Stomach smooth muscle (tissue), 2 donors: ENCODE results near the gene SPECC1.

Experiments used
- H3K27ac ChIP-seq: one replicate; pipeline ENCODE4 v1.7.0; 2013; ENCODE audit warnings: mild to moderate bottlenecking, low read length, inconsistent platforms
- H3K27me3 ChIP-seq, 2 donors: one replicate each; pipeline ENCODE4 v1.7.0; 2013; ENCODE audit warnings: low read length in 2 of 2; ENCODE audit not compliant: insufficient read depth in 2 of 2, control insufficient read depth in 1 of 2
- H3K36me3 ChIP-seq, 2 donors: one replicate each; pipeline ENCODE4 v1.7.0; 2013; ENCODE audit warnings: low read length in 2 of 2; ENCODE audit not compliant: control insufficient read depth in 2 of 2, insufficient read depth in 2 of 2
- H3K4me1 ChIP-seq: one replicate; pipeline ENCODE4 v1.7.0; 2013; ENCODE audit warnings: low read length; ENCODE audit not compliant: control insufficient read depth, insufficient read depth
- H3K4me3 ChIP-seq, 2 donors: one replicate each; pipeline ENCODE4 v1.7.0; 2013; ENCODE audit warnings: low read length in 2 of 2
- H3K9ac ChIP-seq, 2 donors: one replicate each; pipeline ENCODE4 v1.7.0; 2013; ENCODE audit warnings: low read length in 2 of 2, mild to moderate bottlenecking in 1 of 2
- H3K9me3 ChIP-seq, 2 donors: one replicate each; pipeline ENCODE4 v1.7.0; 2013; ENCODE audit warnings: low read length in 2 of 2; ENCODE audit not compliant: control insufficient read depth in 2 of 2
- donor health status: healthy.
- donor health status: Pancreatic carcinoma.

The SPECC1 gene

GRCh38 chr17:20040216-20040615 lies 31.1 kb downstream of the SPECC1 start:
- Histone ChIP-seq H3K36me3 (no peaks in the 10 kb centered on the region), H3K4me1 (no peaks in the 10 kb centered on the region), H3K4me3 (no peak overlapping the region), H3K27me3 (peaks cover 0 to 4% of the 10 kb centered on the region in 2 donors), H3K27ac (no peak overlapping the region), H3K9me3 (no peaks in the 10 kb centered on the region), H3K9ac (no peak overlapping the region)

GRCh38 chr17:20043021-20043420 lies 33.9 kb downstream of the SPECC1 start:
- no peaks in the 10 kb centered on the region for H3K36me3 ChIP-seq
- no peaks in the 10 kb centered on the region for H3K9me3 ChIP-seq
- peaks cover 0 to 4% of the 10 kb centered on the region in 2 donors for H3K27me3 ChIP-seq
- H3K4me1 ChIP-seq = no peaks in the 10 kb centered on the region
- no peak overlapping the region for H3K9ac ChIP-seq
- no peak overlapping the region for H3K27ac ChIP-seq
- H3K4me3 ChIP-seq = no peak overlapping the region

- H3K4me1 ChIP-seq = no peaks in the 10 kb centered on the region
- no peak overlapping the region for H3K27ac ChIP-seq
- peaks cover 0 to 4% of the 10 kb centered on the region in 2 donors for H3K27me3 ChIP-seq
- no peak overlapping the region for H3K9ac ChIP-seq
- no peaks in the 10 kb centered on the region for H3K36me3 ChIP-seq
- H3K4me3 ChIP-seq = no peak overlapping the region
- no peaks in the 10 kb centered on the region for H3K9me3 ChIP-seq
Observed at GRCh38 chr17:20045476-20045875, 36.3 kb downstream of the SPECC1 start.

DNA sequence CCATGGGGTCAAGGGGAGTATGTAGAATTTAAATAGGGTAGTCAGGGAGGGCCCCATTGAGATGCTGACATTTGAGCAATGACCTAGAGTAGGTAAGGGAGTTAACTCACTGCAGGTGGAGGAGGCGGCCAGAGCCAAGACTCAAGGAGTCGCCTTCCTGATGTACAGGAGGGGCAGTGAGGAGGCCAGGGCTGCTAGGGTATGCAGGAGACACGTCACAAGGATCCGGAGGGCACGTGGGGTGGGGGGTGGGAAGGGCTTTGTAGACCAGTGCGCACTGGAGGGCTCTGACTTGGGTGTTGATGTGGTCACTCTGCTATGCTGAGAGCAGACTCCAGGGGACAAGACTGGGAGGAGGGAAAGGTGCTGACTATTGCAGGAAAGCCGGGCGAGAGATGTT lies 37.5 kb downstream of the SPECC1 start:
- H3K9ac ChIP-seq = no peak overlapping the region
- H3K27me3 ChIP-seq = peaks cover 0 to 4% of the 10 kb centered on the region in 2 donors
- H3K4me3 ChIP-seq = no peak overlapping the region
- H3K36me3 ChIP-seq = no peaks in the 10 kb centered on the region
- H3K27ac ChIP-seq = no peak overlapping the region
- no peaks in the 10 kb centered on the region for H3K4me1 ChIP-seq
- H3K9me3 ChIP-seq = no peaks in the 10 kb centered on the region

DNA sequence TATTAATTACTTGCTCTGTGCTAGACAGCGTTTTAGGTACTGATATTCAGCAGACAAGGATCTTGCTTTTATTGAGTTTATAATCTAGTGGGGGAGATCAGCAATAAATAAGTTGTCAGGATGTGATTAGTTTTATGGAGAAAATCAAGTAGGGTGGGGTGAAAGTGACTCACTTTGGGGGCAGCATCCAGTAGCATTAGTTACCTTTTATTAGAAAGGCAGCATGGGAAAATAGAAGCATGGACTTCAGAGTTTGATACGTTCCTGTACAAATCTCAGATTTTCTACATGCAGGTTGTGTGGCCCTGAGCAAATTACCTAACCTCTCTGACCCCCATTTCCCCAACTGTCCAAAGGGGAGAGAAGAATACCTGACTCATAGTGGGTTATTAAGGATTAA lies 42.5 kb downstream of the SPECC1 start:
- no peak overlapping the region for H3K9ac ChIP-seq
- no peaks in the 10 kb centered on the region for H3K27me3 ChIP-seq
- H3K4me3 ChIP-seq = no peak overlapping the region
- no peaks in the 10 kb centered on the region for H3K9me3 ChIP-seq
- no peaks in the 10 kb centered on the region for H3K36me3 ChIP-seq
- no peak overlapping the region for H3K27ac ChIP-seq
- H3K4me1 ChIP-seq = no peaks in the 10 kb centered on the region

- no peak overlapping the region for H3K9ac ChIP-seq
- H3K27me3 ChIP-seq = no peaks in the 10 kb centered on the region
- H3K4me3 ChIP-seq = no peak overlapping the region
- no peak overlapping the region for H3K27ac ChIP-seq
- no peaks in the 10 kb centered on the region for H3K9me3 ChIP-seq
- H3K36me3 ChIP-seq = no peaks in the 10 kb centered on the region
- no peaks in the 10 kb centered on the region for H3K4me1 ChIP-seq
Observed at GRCh38 chr17:20053361-20053964, 44.3 kb downstream of the SPECC1 start.

DNA sequence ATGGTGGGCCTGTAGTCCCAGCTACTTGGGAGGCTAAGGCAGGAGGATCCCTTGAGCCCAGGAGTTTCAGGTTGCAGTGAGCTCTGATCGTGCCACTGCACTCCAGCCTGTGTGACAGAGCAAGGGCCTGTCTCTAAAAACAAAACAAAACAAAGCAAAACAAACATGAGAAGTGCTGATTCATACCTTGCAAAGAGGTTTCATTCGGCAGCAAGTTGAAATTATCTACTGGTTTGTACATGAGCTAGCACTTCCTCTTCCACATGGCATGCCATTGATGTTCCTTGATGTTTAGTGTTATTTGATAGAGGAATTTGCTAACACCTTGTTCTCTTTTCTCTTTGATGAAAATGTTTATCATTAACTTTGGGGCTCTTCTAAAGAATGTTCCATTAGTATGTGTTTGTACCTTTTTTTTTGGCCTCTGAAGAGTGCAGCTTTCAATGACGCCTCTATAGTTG lies 50.6 kb downstream of the SPECC1 start:
- Histone ChIP-seq H3K4me3 (no peak overlapping the region), H3K9ac (no peak overlapping the region), H3K27me3 (no peaks in the 10 kb centered on the region), H3K27ac (no peak overlapping the region), H3K4me1 (peaks cover 7% of the 10 kb centered on the region), H3K9me3 (no peaks in the 10 kb centered on the region), H3K36me3 (no peaks in the 10 kb centered on the region)

- Histone ChIP-seq H3K4me1 (peaks cover 12% of the 10 kb centered on the region), H3K27me3 (no peaks in the 10 kb centered on the region), H3K9me3 (no peaks in the 10 kb centered on the region), H3K36me3 (no peaks in the 10 kb centered on the region), H3K9ac (no peak overlapping the region), H3K27ac (no peak overlapping the region), H3K4me3 (peak overlapping the region in 1 of 2 donors; percentile 22)
Observed at GRCh38 chr17:20063665-20064648, 54.8 kb downstream of the SPECC1 start.

GRCh38 chr17:20066253-20066652 lies 57.1 kb downstream of the SPECC1 start:
- Histone ChIP-seq H3K27me3 (no peaks in the 10 kb centered on the region), H3K9ac (no peak overlapping the region), H3K4me3 (no peak overlapping the region), H3K27ac (no peak overlapping the region), H3K4me1 (peaks cover 12% of the 10 kb centered on the region), H3K36me3 (no peaks in the 10 kb centered on the region), H3K9me3 (no peaks in the 10 kb centered on the region)

- Histone ChIP-seq H3K36me3 (no peaks in the 10 kb centered on the region), H3K9ac (no peak overlapping the region), H3K4me3 (no peak overlapping the region), H3K27me3 (no peaks in the 10 kb centered on the region), H3K4me1 (peaks cover 12% of the 10 kb centered on the region), H3K27ac (no peak overlapping the region), H3K9me3 (no peaks in the 10 kb centered on the region)
Observed at GRCh38 chr17:20067711-20068110, 58.6 kb downstream of the SPECC1 start.

DNA sequence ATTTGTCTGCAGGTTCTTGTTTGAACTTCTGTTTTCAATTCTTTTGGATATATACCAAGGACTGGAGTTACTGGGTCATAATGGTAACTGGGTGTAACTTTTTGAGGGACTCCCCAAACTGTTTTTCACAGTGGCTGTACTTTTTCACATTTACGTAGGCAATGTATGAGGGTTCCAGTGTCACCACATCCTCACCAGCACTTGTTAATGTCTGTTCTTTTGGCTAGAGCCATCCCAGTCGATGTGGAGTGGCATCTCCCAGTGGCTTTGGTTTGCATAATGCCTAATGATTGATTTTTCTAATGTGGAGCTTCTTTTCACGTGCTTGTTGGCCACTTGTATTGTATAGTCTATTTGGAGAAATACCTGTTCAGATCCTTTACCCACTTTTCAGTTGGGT lies 59.3 kb downstream of the SPECC1 start:
- Histone ChIP-seq H3K27ac (no peak overlapping the region), H3K9ac (no peak overlapping the region), H3K9me3 (no peaks in the 10 kb centered on the region), H3K36me3 (no peaks in the 10 kb centered on the region), H3K4me1 (peaks cover 12% of the 10 kb centered on the region), H3K27me3 (no peaks in the 10 kb centered on the region), H3K4me3 (no peak overlapping the region)
